Astrocyte of the cerebellum (primary cell): ENCODE data around the gene PTPN18.

Experiments
- DNase-seq: peaks from one replicate; pipeline ENCODE4 v3.0.0-alpha.2; 2011; ENCODE audit warnings: low read depth
- H3K4me3 ChIP-seq: 2 replicates; pipeline ENCODE4 v1.5.1; 2011; ENCODE audit warnings: mild to moderate bottlenecking, low read depth, low read length, moderate library complexity
- in situ Hi-C: cut with HindIII; loops from 2 replicates; pipeline ENCODE4 v1.10.0; 2017; ENCODE audit warnings: low sequenced_read_pairs
- TF ChIP-seq, protein P1 (sequence below): IDR thresholded peaks from 2 replicates; pipeline ENCODE4 v1.5.1; 2012; ENCODE audit warnings: low read length, low read depth, moderate library complexity, mild to moderate bottlenecking; ENCODE audit errors: missing control alignments

Gene PTPN18

DNA sequence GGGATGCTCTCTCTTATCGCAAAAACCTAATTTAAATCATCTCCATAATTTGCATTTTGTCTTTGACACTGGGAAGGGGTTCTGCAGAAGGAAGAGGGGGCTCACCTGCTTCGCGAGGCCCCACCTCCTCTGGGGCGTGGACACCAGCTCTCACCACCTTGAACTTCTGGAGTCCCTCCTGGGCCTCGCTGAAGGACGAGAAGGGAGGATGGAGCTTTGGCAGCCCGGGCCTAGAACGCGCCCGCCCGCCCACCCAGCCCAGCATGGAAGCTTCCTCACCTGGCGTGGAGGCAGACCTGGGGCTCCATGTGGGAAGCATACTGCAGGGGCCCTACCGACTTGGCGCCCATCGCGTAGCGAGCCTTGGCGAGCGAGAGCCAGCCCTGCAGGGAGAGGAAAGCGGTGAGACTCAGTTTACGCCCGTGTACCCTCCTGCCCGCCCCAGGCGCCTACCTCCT, 14.3 kb upstream of the PTPN18 start:
- DNase-seq: no peak
- TF ChIP-seq, protein P1, sequence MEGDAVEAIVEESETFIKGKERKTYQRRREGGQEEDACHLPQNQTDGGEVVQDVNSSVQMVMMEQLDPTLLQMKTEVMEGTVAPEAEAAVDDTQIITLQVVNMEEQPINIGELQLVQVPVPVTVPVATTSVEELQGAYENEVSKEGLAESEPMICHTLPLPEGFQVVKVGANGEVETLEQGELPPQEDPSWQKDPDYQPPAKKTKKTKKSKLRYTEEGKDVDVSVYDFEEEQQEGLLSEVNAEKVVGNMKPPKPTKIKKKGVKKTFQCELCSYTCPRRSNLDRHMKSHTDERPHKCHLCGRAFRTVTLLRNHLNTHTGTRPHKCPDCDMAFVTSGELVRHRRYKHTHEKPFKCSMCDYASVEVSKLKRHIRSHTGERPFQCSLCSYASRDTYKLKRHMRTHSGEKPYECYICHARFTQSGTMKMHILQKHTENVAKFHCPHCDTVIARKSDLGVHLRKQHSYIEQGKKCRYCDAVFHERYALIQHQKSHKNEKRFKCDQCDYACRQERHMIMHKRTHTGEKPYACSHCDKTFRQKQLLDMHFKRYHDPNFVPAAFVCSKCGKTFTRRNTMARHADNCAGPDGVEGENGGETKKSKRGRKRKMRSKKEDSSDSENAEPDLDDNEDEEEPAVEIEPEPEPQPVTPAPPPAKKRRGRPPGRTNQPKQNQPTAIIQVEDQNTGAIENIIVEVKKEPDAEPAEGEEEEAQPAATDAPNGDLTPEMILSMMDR: no peak
- H3K4me3 ChIP-seq: peak overlapping the region; percentile 85
- in situ Hi-C loops: no loop called here

DNA sequence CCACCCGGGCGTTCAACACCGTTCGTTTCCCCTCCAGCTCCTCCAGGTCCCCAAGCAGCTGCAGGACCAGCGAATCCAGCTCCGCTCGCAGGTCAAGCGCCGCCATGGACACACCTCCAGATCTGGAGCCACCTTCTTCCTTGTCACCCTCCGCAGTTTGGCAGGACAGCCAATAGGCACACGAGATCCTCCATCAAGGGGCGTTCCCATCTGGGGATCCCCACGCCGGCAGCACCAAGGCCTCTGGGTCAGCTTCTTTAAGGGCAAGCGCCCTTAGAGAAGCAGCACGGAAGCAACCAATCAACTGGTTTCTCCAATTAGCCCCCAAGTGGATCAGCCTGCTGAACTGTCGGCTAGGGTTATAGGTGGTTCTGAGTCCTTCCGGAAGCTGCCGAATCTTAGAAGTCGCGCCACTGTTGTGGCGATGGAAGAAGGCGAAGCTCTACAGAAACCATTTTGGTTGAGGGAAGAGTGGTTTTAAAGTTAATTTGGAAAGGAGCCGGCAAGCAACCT, 13.8 kb upstream of the PTPN18 start:
- H3K4me3 ChIP-seq: peak overlapping the region; percentile 85
- TF ChIP-seq, protein P1: no peak
- in situ Hi-C loops: no loop called here
- peak; percentile 81 for DNase-seq

DNA sequence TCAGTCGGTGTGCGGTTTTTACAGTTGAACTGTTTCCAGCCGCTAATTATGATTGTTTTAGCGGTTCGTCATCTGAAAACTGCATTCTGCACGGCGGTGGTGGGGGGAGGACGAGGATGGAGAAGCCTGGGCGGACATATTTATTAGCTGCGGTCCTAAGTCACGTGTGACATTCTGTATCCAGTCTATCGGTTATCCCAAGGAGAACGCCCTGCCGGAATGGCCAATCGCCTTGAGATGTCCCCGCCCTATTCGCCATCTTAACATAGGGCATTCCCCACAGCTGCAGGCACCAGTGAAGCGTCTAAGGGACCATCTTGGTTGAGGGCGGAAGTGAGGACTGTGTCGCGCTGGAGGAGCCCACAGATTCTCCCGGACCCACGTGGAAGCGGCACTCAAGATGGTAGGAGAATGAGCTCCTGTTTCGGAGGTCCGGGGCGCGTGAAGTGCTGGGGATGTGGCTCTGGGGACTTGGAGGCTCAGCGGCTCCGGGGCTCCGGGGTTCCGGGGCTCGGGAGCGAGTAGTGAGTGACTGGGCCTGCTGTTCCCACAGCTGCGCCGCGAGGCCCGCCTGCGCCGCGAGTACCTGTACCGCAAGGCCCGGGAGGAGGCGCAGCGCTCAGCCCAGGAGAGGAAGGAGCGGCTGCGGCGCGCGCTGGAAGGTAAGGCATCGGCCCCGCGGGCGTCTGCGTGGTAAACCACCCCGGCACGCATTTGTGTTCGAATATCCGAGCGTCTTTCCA, 13.2 kb upstream of the PTPN18 start, which contains the start of gene IMP4:
Gene IMP4 (plus strand): TSS at position 365 of the 743 bp plus-strand sequence. CDS start 36 bp downstream, at position 401.
- TF ChIP-seq, protein P1: peak; percentile 49
- DNase-seq: peak; percentile 99
- peak within 1 kb of the TSS; percentile 85 for H3K4me3 ChIP-seq
- in situ Hi-C loops: no loop called here

DNA sequence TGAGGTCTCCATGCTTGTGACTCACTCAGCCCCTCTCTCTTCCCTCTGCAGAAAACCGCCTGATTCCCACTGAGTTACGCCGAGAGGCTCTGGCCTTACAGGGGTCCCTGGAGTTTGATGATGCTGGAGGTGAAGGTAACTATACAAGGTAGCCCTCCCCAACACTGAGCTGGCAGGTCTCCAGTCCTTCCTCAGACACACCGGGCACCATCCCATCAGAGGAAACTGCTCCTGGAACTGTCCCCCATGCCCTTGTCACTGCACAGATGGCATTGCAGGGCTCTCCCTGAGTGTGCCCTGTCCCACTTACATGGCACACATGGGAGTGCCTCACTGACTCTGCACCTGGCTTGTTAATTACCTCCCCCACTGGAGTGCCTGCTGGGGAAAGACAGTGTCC, 11.3 kb upstream of the PTPN18 start:
- DNase-seq: no peak
- TF ChIP-seq, protein P1: no peak
- in situ Hi-C loops: no loop called here
- no peak overlapping the region for H3K4me3 ChIP-seq

DNA sequence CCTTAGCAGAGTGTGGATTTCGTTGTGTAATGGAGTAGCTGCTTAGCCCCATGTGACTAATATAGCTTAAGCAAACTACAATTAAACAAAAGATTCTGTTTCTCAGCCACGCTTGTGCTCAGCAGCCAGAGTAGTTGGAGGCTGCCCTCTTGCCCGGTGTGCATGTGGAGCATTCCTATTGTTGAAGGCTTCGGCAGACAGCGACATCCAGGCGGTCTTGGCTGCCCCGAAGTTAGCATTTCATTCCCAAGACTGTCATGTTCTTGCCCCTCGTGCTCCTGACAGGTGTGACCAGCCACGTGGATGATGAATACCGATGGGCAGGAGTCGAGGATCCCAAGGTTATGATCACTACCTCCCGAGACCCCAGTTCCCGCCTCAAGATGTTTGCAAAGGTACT, 10.8 kb upstream of the PTPN18 start:
- TF ChIP-seq, protein P1: no peak
- in situ Hi-C loops: no loop called here
- H3K4me3 ChIP-seq: no peak overlapping the region
- no peak for DNase-seq

DNA sequence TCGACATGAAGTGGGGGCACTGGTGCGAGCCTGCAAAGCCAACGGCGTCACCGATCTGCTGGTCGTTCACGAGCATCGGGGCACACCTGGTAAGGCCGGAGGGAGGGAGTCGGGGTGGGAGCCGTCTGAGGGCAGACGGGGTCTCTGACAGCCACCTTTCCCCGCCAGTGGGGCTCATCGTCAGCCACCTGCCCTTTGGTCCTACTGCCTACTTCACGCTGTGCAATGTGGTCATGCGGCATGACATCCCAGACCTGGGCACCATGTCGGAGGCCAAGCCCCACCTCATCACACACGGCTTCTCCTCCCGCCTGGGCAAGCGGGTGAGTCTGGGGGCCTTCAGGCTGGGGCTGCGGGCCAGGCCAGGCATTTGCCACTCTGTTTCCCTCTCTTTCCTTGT, 10.2 kb upstream of the PTPN18 start:
- TF ChIP-seq, protein P1: no peak
- DNase-seq: no peak
- no peak overlapping the region for H3K4me3 ChIP-seq
- in situ Hi-C loops: no loop called here
